GM23338 (cell line): ENCODE data around the gene GYPC. TPM values are rescaled to one million over a fixed set of nuclear protein-coding genes. Genes with fewer than 3 reads are reported as not detected.

ENCODE experiments used
- ATAC-seq: fragments of 200-7000 bp; cut with Tn5 transposase; 3 replicates; pipeline ENCODE4 v1.9.1; 2020
- DNase-seq: peaks from one replicate; pipeline ENCODE4 v3.0.0-alpha.2; 2015; ENCODE audit warnings: low spot score
- H2AFZ ChIP-seq: fragments of 200-600 bp; sonication (generic); 2 replicates; pipeline ENCODE4 v1.8.0; 2016; ENCODE audit warnings: antibody characterized with exemption, mild to moderate bottlenecking, moderate library complexity
- H3F3A ChIP-seq: fragments of 200-600 bp; sonication (generic); replicated peaks from 2 replicates; pipeline ENCODE4 v1.8.0; 2017; ENCODE audit warnings: antibody characterized with exemption, mixed run types, low read depth
- H3K27ac ChIP-seq: fragments of 200-600 bp; sonication (generic); 2 replicates; pipeline ENCODE4 v1.6.1; 2016; ENCODE audit warnings: low read depth
- H3K27me3 ChIP-seq: fragments of 200-600 bp; sonication (generic); 2 replicates; pipeline ENCODE4 v1.8.0; 2016; ENCODE audit warnings: mild to moderate bottlenecking, mixed run types, moderate library complexity; ENCODE audit not compliant: insufficient read depth
- H3K36me3 ChIP-seq: fragments of 200-600 bp; sonication (generic); 2 replicates; pipeline ENCODE4 v1.8.0; 2016; ENCODE audit warnings: mild to moderate bottlenecking; ENCODE audit not compliant: insufficient read depth
- H3K4me1 ChIP-seq: fragments of 200-600 bp; sonication (generic); 2 replicates; pipeline ENCODE4 v1.8.0; 2016; ENCODE audit warnings: mild to moderate bottlenecking, moderate library complexity; ENCODE audit not compliant: insufficient read depth
- H3K4me2 ChIP-seq: fragments of 200-600 bp; sonication (generic); 2 replicates; pipeline ENCODE4 v1.7.1; 2017; ENCODE audit warnings: mixed run types
- H3K4me3 ChIP-seq: fragments of 200-600 bp; sonication (generic); 2 replicates; pipeline ENCODE4 v1.6.1; 2016; ENCODE audit warnings: mixed run types
- H3K79me2 ChIP-seq: fragments of 200-600 bp; sonication (generic); replicated peaks from 2 replicates; pipeline ENCODE4 v1.8.0; 2017; ENCODE audit warnings: mild to moderate bottlenecking; ENCODE audit not compliant: insufficient read depth
- H3K9me2 ChIP-seq: fragments of 200-600 bp; sonication (generic); 2 replicates; pipeline ENCODE4 v1.8.0; 2017; ENCODE audit not compliant: insufficient read depth
- H4K20me1 ChIP-seq: fragments of 200-600 bp; sonication (generic); replicated peaks from 2 replicates; pipeline ENCODE4 v1.8.0; 2017; ENCODE audit warnings: mild to moderate bottlenecking; ENCODE audit not compliant: insufficient read depth
- H3K27ac Mint-ChIP-seq: 2 replicates; pipeline ENCODE4 v1.8.0; 2020; ENCODE audit warnings: inconsistent platforms, mild to moderate bottlenecking, moderate library complexity, mixed read lengths
- H3K27me3 Mint-ChIP-seq: 3 replicates; pipeline ENCODE4 v1.8.0; 2022; ENCODE audit warnings: low read depth, mild to moderate bottlenecking, moderate library complexity, mixed read lengths, inconsistent platforms; ENCODE audit not compliant: insufficient read depth, poor library complexity
- H3K36me3 Mint-ChIP-seq: 3 replicates; pipeline ENCODE4 v1.8.0; 2021; ENCODE audit warnings: low read depth, mild to moderate bottlenecking, inconsistent platforms, moderate library complexity, mixed read lengths
- H3K4me1 Mint-ChIP-seq: 3 replicates; pipeline ENCODE4 v1.8.0; 2020; ENCODE audit warnings: mild to moderate bottlenecking, inconsistent platforms, mixed read lengths
- H3K4me3 Mint-ChIP-seq: 3 replicates; pipeline ENCODE4 v1.8.0; 2021; ENCODE audit warnings: moderate library complexity, mild to moderate bottlenecking, inconsistent platforms, mixed read lengths
- H3K9me3 Mint-ChIP-seq: 3 replicates; pipeline ENCODE4 v1.8.0; 2020; ENCODE audit warnings: moderate library complexity, mild to moderate bottlenecking, inconsistent platforms, mixed read lengths
- CREB1 ChIP-seq: fragments of 250-450 bp; sonication (Bioruptor Pico); IDR thresholded peaks from 2 replicates; pipeline ENCODE4 v1.5.0; 2020; ENCODE audit warnings: low read depth, mild to moderate bottlenecking, moderate library complexity
- EZH2 ChIP-seq: fragments of 200-600 bp; sonication (generic); IDR thresholded peaks from one replicate; pipeline ENCODE4 v1.8.0; 2017; ENCODE audit warnings: antibody characterized with exemption, mild to moderate bottlenecking, low read depth; ENCODE audit not compliant: unreplicated experiment
- EZH2phosphoT487 ChIP-seq: fragments of 200-600 bp; sonication (generic); IDR thresholded peaks from one replicate; pipeline ENCODE4 v1.8.1; 2018; ENCODE audit warnings: antibody characterized with exemption; ENCODE audit not compliant: unreplicated experiment
- JUNB ChIP-seq: IDR thresholded peaks from one replicate; pipeline ENCODE4 v1.6.1; 2016; ENCODE audit warnings: antibody characterized with exemption; ENCODE audit not compliant: unreplicated experiment
- NANOG ChIP-seq: IDR thresholded peaks from 2 replicates; pipeline ENCODE4 v1.6.1; 2016; ENCODE audit warnings: antibody characterized with exemption, borderline replicate concordance
- POLR2AphosphoS5 ChIP-seq: IDR thresholded peaks from 2 replicates; pipeline ENCODE4 v1.6.1; 2016; ENCODE audit warnings: antibody characterized with exemption, low read depth
- STAT1 ChIP-seq: IDR thresholded peaks from one replicate; pipeline ENCODE4 v1.6.1; 2016; ENCODE audit warnings: antibody characterized with exemption; ENCODE audit not compliant: unreplicated experiment
- ZNF114 ChIP-seq: fragments of 250-450 bp; sonication (Bioruptor Pico); IDR thresholded peaks from 2 replicates; pipeline ENCODE4 v1.5.0; 2020; ENCODE audit warnings: mild to moderate bottlenecking, moderate library complexity
- ZNF331 ChIP-seq: fragments of 250-450 bp; sonication (Bioruptor Pico); IDR thresholded peaks from 2 replicates; pipeline ENCODE4 v1.5.0; 2020; ENCODE audit warnings: low read depth, mild to moderate bottlenecking, moderate library complexity
- polyA plus RNA-seq: library from polyadenylated mRNA; unstranded; fragments of >200 nt; fragmentation: Nextera tagmentation; extraction: Ambion mirVana; gene quantifications from 2 replicates; pipeline ENCODE4 v1.2.1, GENCODE V29; 2016
- total RNA-seq: library from RNA; depleted of rRNA; stranded (reverse); fragments of >200 nt; shearing (Covaris generic); gene quantifications from 2 replicates; pipeline ENCODE4 v1.2.3, GENCODE V29; 2014
- TF ChIP-seq, protein P1 (sequence below): IDR thresholded peaks from 2 replicates; pipeline ENCODE4 v1.6.1; 2016; ENCODE audit warnings: antibody characterized with exemption
- TF ChIP-seq, protein P2 (sequence below): IDR thresholded peaks from one replicate; pipeline ENCODE4 v1.6.1; 2018; ENCODE audit warnings: antibody characterized with exemption; ENCODE audit not compliant: unreplicated experiment
- TF ChIP-seq, protein P3 (sequence below), 2 experiments: fragments of 200-600 bp in 1 of 2; sonication (generic) in 1 of 2; conservative IDR thresholded peaks; 2 replicates each; pipeline versions ENCODE4 v1.5.1 to v1.6.1; 2016 to 2017; ENCODE audit warnings: antibody characterized with exemption in 2 of 2, low read depth in 2 of 2, mild to moderate bottlenecking in 2 of 2, moderate library complexity in 1 of 2
- TF ChIP-seq, protein P4 (sequence below): fragments of 250-450 bp; sonication (Bioruptor Pico); IDR thresholded peaks from 2 replicates; pipeline ENCODE4 v1.5.0; 2020; ENCODE audit warnings: mild to moderate bottlenecking, moderate library complexity

The GYPC gene
- total and polyA plus RNA-seq, 2 experiments from 2014 or later = 19.6 to 29.7 TPM

DNA sequence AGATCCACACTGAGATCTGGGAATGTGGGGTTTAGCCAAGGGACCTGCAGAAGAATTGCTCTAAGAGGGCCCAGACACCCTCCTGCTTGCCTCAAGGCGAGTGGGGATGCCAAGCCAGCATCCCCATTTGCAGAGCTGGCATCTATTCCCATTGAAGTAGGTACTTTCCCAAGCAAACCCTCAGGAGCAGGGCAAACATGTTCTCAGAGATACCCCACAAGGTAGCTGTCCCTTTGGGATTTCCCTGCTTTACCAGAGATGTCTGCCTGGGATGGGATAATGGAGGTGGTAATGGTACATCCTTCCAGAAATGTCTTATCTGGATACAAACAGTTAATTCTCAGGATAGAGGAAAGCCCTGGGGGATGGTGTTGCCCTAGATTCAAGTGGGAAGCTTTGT is 51.2 kb downstream of the GYPC start:
- H3K9me2 ChIP-seq = peaks cover 14% of the 10 kb centered on the region
- Mint-ChIP-seq H3K36me3 (no peaks in the 10 kb centered on the region), H3K4me3 (no peak overlapping the region), H3K9me3 (no peaks in the 10 kb centered on the region), H3K27ac (no peak overlapping the region), H3K4me1 (peaks cover 16% of the 10 kb centered on the region), H3K27me3 (peaks cover 3% of the 10 kb centered on the region)
- H3K4me2 ChIP-seq = no peak overlapping the region
- H4K20me1 ChIP-seq = no peaks in the 10 kb centered on the region
- no peaks in the 10 kb centered on the region for H3K27me3 ChIP-seq
- no peak overlapping the region for H3K4me3 ChIP-seq
- ATAC-seq (no peak), DNase-seq (no peak)
- H3K4me1 ChIP-seq = peaks cover 18% of the 10 kb centered on the region
- H3K79me2 ChIP-seq = no peaks in the 10 kb centered on the region
- TF ChIP-seq, protein P1, sequence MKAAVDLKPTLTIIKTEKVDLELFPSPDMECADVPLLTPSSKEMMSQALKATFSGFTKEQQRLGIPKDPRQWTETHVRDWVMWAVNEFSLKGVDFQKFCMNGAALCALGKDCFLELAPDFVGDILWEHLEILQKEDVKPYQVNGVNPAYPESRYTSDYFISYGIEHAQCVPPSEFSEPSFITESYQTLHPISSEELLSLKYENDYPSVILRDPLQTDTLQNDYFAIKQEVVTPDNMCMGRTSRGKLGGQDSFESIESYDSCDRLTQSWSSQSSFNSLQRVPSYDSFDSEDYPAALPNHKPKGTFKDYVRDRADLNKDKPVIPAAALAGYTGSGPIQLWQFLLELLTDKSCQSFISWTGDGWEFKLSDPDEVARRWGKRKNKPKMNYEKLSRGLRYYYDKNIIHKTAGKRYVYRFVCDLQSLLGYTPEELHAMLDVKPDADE = no peak
- TF ChIP-seq CREB1 (no peak), STAT1 (no peak), JUNB (no peak), POLR2AphosphoS5 (no peak), ZNF114 (CRISPR knock-in tag) (no peak), NANOG (no peak), EZH2phosphoT487 (no peak), EZH2 (no peak), ZNF331 (CRISPR knock-in tag) (no peak)
- TF ChIP-seq, protein P2, sequence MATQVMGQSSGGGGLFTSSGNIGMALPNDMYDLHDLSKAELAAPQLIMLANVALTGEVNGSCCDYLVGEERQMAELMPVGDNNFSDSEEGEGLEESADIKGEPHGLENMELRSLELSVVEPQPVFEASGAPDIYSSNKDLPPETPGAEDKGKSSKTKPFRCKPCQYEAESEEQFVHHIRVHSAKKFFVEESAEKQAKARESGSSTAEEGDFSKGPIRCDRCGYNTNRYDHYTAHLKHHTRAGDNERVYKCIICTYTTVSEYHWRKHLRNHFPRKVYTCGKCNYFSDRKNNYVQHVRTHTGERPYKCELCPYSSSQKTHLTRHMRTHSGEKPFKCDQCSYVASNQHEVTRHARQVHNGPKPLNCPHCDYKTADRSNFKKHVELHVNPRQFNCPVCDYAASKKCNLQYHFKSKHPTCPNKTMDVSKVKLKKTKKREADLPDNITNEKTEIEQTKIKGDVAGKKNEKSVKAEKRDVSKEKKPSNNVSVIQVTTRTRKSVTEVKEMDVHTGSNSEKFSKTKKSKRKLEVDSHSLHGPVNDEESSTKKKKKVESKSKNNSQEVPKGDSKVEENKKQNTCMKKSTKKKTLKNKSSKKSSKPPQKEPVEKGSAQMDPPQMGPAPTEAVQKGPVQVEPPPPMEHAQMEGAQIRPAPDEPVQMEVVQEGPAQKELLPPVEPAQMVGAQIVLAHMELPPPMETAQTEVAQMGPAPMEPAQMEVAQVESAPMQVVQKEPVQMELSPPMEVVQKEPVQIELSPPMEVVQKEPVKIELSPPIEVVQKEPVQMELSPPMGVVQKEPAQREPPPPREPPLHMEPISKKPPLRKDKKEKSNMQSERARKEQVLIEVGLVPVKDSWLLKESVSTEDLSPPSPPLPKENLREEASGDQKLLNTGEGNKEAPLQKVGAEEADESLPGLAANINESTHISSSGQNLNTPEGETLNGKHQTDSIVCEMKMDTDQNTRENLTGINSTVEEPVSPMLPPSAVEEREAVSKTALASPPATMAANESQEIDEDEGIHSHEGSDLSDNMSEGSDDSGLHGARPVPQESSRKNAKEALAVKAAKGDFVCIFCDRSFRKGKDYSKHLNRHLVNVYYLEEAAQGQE = no peak
- TF ChIP-seq, protein P3, sequence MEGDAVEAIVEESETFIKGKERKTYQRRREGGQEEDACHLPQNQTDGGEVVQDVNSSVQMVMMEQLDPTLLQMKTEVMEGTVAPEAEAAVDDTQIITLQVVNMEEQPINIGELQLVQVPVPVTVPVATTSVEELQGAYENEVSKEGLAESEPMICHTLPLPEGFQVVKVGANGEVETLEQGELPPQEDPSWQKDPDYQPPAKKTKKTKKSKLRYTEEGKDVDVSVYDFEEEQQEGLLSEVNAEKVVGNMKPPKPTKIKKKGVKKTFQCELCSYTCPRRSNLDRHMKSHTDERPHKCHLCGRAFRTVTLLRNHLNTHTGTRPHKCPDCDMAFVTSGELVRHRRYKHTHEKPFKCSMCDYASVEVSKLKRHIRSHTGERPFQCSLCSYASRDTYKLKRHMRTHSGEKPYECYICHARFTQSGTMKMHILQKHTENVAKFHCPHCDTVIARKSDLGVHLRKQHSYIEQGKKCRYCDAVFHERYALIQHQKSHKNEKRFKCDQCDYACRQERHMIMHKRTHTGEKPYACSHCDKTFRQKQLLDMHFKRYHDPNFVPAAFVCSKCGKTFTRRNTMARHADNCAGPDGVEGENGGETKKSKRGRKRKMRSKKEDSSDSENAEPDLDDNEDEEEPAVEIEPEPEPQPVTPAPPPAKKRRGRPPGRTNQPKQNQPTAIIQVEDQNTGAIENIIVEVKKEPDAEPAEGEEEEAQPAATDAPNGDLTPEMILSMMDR (conservative IDR thresholded peaks at IDR 0.05; ENCODE audit: low read depth in 2 of 2) = no peak
- TF ChIP-seq, protein P4, sequence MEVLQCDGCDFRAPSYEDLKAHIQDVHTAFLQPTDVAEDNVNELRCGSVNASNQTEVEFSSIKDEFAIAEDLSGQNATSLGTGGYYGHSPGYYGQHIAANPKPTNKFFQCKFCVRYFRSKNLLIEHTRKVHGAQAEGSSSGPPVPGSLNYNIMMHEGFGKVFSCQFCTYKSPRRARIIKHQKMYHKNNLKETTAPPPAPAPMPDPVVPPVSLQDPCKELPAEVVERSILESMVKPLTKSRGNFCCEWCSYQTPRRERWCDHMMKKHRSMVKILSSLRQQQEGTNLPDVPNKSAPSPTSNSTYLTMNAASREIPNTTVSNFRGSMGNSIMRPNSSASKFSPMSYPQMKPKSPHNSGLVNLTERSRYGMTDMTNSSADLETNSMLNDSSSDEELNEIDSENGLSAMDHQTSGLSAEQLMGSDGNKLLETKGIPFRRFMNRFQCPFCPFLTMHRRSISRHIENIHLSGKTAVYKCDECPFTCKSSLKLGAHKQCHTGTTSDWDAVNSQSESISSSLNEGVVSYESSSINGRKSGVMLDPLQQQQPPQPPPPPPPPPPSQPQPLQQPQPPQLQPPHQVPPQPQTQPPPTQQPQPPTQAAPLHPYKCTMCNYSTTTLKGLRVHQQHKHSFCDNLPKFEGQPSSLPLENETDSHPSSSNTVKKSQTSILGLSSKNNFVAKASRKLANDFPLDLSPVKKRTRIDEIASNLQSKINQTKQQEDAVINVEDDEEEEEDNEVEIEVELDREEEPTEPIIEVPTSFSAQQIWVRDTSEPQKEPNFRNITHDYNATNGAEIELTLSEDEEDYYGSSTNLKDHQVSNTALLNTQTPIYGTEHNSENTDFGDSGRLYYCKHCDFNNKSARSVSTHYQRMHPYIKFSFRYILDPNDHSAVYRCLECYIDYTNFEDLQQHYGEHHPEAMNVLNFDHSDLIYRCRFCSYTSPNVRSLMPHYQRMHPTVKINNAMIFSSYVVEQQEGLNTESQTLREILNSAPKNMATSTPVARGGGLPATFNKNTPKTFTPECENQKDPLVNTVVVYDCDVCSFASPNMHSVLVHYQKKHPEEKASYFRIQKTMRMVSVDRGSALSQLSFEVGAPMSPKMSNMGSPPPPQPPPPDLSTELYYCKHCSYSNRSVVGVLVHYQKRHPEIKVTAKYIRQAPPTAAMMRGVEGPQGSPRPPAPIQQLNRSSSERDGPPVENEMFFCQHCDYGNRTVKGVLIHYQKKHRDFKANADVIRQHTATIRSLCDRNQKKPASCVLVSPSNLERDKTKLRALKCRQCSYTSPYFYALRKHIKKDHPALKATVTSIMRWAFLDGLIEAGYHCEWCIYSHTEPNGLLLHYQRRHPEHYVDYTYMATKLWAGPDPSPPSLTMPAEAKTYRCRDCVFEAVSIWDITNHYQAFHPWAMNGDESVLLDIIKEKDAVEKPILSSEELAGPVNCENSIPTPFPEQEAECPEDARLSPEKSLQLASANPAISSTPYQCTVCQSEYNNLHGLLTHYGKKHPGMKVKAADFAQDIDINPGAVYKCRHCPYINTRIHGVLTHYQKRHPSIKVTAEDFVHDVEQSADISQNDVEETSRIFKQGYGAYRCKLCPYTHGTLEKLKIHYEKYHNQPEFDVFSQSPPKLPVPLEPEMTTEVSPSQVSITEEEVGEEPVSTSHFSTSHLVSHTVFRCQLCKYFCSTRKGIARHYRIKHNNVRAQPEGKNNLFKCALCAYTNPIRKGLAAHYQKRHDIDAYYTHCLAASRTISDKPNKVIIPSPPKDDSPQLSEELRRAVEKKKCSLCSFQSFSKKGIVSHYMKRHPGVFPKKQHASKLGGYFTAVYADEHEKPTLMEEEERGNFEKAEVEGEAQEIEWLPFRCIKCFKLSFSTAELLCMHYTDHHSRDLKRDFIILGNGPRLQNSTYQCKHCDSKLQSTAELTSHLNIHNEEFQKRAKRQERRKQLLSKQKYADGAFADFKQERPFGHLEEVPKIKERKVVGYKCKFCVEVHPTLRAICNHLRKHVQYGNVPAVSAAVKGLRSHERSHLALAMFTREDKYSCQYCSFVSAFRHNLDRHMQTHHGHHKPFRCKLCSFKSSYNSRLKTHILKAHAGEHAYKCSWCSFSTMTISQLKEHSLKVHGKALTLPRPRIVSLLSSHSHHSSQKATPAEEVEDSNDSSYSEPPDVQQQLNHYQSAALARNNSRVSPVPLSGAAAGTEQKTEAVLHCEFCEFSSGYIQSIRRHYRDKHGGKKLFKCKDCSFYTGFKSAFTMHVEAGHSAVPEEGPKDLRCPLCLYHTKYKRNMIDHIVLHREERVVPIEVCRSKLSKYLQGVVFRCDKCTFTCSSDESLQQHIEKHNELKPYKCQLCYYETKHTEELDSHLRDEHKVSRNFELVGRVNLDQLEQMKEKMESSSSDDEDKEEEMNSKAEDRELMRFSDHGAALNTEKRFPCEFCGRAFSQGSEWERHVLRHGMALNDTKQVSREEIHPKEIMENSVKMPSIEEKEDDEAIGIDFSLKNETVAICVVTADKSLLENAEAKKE (CRISPR knock-in tag) = no peak
- no peaks in the 10 kb centered on the region for H3F3A ChIP-seq
- no peak overlapping the region for H2AFZ ChIP-seq
- no peak overlapping the region for H3K27ac ChIP-seq
- H3K36me3 ChIP-seq = no peaks in the 10 kb centered on the region
